Measurements from ENCODE around the gene SPATA6. TPM values are rescaled to one million over a fixed set of nuclear protein-coding genes. Genes with fewer than 3 reads are reported as not detected.
"Not testable (repeated sequence)": the region's sequence is repeated elsewhere in the genome, so short reads cannot be mapped to it uniquely, and the experiment has no call there.

SPATA6 gene
- total RNA-seq, 2 donors from 2014 or later: 4.5 to 6.2 TPM

DNA sequence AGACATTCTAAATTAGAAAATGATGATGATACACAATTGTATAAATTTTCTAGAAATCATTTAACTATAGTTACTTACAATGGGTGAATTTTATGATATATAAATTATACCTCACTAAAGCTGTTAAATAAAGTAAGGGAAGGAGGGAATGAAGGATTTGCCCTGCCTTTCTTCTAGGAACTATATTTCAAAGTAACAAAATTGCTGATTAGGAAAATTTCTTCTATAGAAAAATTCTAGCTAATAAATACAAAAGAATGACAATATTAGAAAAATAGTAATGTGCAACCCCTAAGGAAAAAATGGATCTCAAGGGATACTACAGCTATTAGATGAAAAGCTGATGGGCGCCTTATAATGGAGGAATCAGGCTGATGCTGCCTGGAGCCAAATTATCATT lies 23.1 kb downstream of the SPATA6 start:
- no peaks in the 10 kb centered on the region for H3K4me1 ChIP-seq
- no peaks in the 10 kb centered on the region for H3K27me3 ChIP-seq
- H3K36me3 ChIP-seq: peaks cover 9% of the 10 kb centered on the region
- TF ChIP-seq, protein P1, sequence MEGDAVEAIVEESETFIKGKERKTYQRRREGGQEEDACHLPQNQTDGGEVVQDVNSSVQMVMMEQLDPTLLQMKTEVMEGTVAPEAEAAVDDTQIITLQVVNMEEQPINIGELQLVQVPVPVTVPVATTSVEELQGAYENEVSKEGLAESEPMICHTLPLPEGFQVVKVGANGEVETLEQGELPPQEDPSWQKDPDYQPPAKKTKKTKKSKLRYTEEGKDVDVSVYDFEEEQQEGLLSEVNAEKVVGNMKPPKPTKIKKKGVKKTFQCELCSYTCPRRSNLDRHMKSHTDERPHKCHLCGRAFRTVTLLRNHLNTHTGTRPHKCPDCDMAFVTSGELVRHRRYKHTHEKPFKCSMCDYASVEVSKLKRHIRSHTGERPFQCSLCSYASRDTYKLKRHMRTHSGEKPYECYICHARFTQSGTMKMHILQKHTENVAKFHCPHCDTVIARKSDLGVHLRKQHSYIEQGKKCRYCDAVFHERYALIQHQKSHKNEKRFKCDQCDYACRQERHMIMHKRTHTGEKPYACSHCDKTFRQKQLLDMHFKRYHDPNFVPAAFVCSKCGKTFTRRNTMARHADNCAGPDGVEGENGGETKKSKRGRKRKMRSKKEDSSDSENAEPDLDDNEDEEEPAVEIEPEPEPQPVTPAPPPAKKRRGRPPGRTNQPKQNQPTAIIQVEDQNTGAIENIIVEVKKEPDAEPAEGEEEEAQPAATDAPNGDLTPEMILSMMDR (IDR thresholded peaks at IDR 0.05): no peak
- H3K9me3 ChIP-seq: peaks cover 0 to 6% of the 10 kb centered on the region in 2 donors
- H3K27ac ChIP-seq: no peak overlapping the region
- no peak for DNase-seq (ENCODE audit: low spot score)
- H3K4me3 ChIP-seq: no peak overlapping the region

DNA sequence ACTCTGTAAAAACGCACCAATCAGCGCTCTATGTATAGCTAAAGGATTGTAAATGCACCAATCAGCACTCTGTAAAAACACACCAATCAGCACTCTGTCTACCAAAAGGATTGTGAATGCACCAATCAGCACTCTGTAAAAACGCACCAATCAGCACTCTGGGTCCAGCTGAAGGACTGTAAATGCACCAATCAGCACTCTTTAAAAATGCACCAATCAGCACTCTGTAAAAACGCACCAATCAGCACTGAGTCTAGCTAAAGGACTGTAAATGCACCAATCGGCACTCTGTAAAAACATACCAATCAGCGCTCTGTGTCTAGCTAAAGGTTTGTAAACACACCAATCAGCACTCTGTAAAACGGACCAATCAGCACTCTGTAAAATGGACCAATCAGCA lies 27.8 kb downstream of the SPATA6 start:
- not testable (repeated sequence) for DNase-seq (ENCODE audit: low spot score); H3K4me1 ChIP-seq; H3K27ac ChIP-seq; H3K27me3 ChIP-seq; H3K4me3 ChIP-seq; H3K9me3 ChIP-seq
- H3K36me3 ChIP-seq: peaks cover 12% of the 10 kb centered on the region

- TF ChIP-seq, protein P1 (IDR thresholded peaks at IDR 0.05): no peak
- no peak for DNase-seq (ENCODE audit: low spot score)
- no peak overlapping the region for H3K4me3 ChIP-seq
Observed at GRCh38 chr1:48442864-48443619, 29.0 kb downstream of the SPATA6 start.

DNA sequence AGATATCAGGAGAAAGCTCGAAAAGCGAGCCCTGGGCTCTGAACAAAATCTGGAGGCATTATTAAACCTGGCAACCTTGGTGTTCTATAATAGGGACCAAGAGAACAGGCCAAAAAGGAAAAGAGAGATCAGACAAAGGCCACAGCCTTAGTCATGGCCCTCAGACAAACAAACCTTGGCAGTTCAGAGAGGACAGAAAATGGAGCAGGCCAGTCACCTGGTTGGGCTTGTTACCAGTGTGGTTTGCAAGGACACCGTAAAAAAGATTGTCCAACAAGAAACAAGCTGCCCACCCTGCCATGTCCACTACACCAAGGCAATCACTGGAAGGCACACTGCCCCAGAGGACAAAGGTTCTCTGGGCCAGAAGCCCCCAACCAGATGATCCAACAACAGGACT lies 31.2 kb downstream of the SPATA6 start:
- peaks cover 12% of the 10 kb centered on the region for H3K36me3 ChIP-seq
- not testable (repeated sequence) for H3K27me3 ChIP-seq; H3K9me3 ChIP-seq; H3K4me1 ChIP-seq; DNase-seq (ENCODE audit: low spot score); H3K4me3 ChIP-seq; H3K27ac ChIP-seq

More at GRCh38 chr1:48442864-48443619, 29.0 kb downstream of the SPATA6 start:
- Histone ChIP-seq H3K27me3 (no peaks in the 10 kb centered on the region), H3K27ac (no peak overlapping the region), H3K9me3 (peaks cover 0 to 6% of the 10 kb centered on the region in 2 donors), H3K4me1 (no peaks in the 10 kb centered on the region), H3K36me3 (peaks cover 12% of the 10 kb centered on the region)

DNA sequence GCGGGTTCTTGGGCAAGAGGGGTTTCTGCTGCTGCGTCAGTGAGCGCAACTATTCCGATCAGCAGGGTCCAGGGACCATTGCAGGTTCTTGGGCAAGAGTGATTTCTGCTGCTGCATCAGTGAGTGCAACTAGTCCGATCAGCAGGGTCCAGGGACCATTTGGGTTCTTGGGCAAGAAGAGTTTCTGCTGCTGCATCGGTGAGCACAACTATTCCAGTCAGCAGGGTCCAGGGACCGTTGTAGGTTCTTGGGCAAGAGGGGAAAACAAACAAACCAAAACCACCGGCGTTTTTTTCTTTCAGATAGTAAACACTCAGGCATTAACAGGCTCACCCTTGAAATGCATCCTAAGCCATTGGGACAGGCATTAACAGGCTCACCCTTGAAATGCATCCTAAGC lies 32.6 kb downstream of the SPATA6 start:
- H3K36me3 ChIP-seq: peaks cover 8% of the 10 kb centered on the region
- no peaks in the 10 kb centered on the region for H3K4me1 ChIP-seq
- H3K27me3 ChIP-seq: no peaks in the 10 kb centered on the region
- TF ChIP-seq, protein P1 (IDR thresholded peaks at IDR 0.05): no peak
- H3K9me3 ChIP-seq: peaks cover 0 to 4% of the 10 kb centered on the region in 2 donors
- no peak for DNase-seq (ENCODE audit: low spot score)
- H3K4me3 ChIP-seq: no peak overlapping the region
- H3K27ac ChIP-seq: no peak overlapping the region

GRCh38 chr1:48437379-48437778 lies 34.6 kb downstream of the SPATA6 start:
- not testable (repeated sequence) for H3K4me3 ChIP-seq; H3K36me3 ChIP-seq; DNase-seq (ENCODE audit: low spot score); H3K27me3 ChIP-seq; H3K4me1 ChIP-seq; H3K27ac ChIP-seq; H3K9me3 ChIP-seq

DNA sequence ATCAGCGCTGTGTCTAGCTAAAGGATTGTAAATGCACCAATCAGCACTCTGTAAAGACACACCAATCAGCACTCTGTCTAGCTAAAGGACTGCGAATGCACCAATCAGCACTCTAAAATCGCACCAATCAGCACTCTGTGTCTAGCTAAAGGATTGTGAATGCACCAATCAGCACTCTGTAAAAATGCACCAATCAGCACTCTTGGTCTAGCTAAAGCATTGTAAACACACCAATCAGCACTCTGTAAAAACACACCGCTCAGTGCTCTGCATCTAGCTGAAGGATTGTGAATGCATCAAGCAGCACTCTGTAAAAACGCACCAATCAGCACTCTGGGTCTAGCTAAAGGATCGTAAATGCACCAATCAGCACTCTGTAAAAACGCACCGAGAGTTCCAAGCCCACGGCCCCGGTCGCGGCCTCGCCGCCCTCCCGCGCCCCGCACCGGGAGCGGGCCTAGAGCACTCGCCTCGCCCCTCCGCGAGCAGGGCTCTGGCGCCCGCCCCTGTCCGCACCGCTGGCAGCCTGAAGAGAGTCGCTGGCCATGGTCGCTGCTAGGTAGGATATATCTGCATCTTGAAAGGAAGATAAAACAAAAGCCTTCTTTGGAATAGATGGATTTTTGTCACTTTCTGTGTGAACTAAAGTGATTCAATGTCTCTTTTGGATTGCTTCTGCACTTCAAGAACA lies 36.5 kb downstream of the SPATA6 start:
- DNase-seq (ENCODE audit: low spot score); H3K27ac ChIP-seq; H3K4me1 ChIP-seq; H3K27me3 ChIP-seq; H3K4me3 ChIP-seq; H3K36me3 ChIP-seq; H3K9me3 ChIP-seq: not testable (repeated sequence)
